Activated CD4-positive, alpha-beta T cell treated with anti-CD3 and anti-CD28 coated beads, Interleukin-2, amount 50 U/mL, for 24 hours (primary cell): ENCODE results near the gene TLR3.

Experiments
- DNase-seq, 2 donors: peaks; one replicate each; pipeline ENCODE4 v3.0.0-alpha.2; 2020; ENCODE audit warnings: low read depth in 1 of 2, low spot score in 1 of 2

TLR3 gene

GRCh38 chr4:186104890-186105646 lies 36.1 kb downstream of the TLR3 start:
- DNase-seq, result no peak

- DNase-seq, result no peak
Observed at GRCh38 chr4:186105647-186106321, 36.8 kb downstream of the TLR3 start.

GRCh38 chr4:186107947-186108346 lies 39.0 kb downstream of the TLR3 start:
- DNase-seq, result no peak

GRCh38 chr4:186108391-186108790 lies 39.4 kb downstream of the TLR3 start:
- no peak for DNase-seq

- DNase-seq, result no peak
Observed at GRCh38 chr4:186109245-186109644, 40.3 kb downstream of the TLR3 start.

- DNase-seq, result no peak
Observed at GRCh38 chr4:186116697-186117096, 47.7 kb downstream of the TLR3 start.

- no peak for DNase-seq
Observed at GRCh38 chr4:186118582-186118981, 49.6 kb downstream of the TLR3 start.

- no peak for DNase-seq
Observed at GRCh38 chr4:186121057-186121456, 52.1 kb downstream of the TLR3 start.

- no peak for DNase-seq
Observed at GRCh38 chr4:186128842-186129241, 59.9 kb downstream of the TLR3 start.

GRCh38 chr4:186131935-186132334 lies 63.0 kb downstream of the TLR3 start:
- no peak for DNase-seq

GRCh38 chr4:186132577-186133242 lies 63.8 kb downstream of the TLR3 start:
- no peak for DNase-seq

GRCh38 chr4:186134257-186134656 lies 65.3 kb downstream of the TLR3 start:
- no peak for DNase-seq

- no peak for DNase-seq
Observed at GRCh38 chr4:186134861-186135260, 65.9 kb downstream of the TLR3 start.

- no peak for DNase-seq
Observed at GRCh38 chr4:186137196-186137794, 68.3 kb downstream of the TLR3 start.
